GM12801 (cell line): ENCODE data around the gene TRMT61A.

Source experiments
- CTCF ChIP-seq: IDR thresholded peaks from one replicate; pipeline ENCODE4 v1.5.1; 2011; ENCODE audit warnings: control low read depth; ENCODE audit not compliant: insufficient read length; ENCODE audit errors: extremely low read depth

Gene TRMT61A

GRCh38 chr14:103559766-103560165 lies 30.8 kb downstream of the TRMT61A start:
- TF ChIP-seq CTCF, result no peak

- no peak for TF ChIP-seq CTCF
These were observed 31.7 kb downstream of the TRMT61A start for GRCh38 chr14:103560691-103561090.

- no peak for TF ChIP-seq CTCF
These were observed 32.6 kb downstream of the TRMT61A start for GRCh38 chr14:103561381-103562178.

- TF ChIP-seq CTCF, result no peak
These were observed 33.1 kb downstream of the TRMT61A start for GRCh38 chr14:103562179-103562428.

DNA sequence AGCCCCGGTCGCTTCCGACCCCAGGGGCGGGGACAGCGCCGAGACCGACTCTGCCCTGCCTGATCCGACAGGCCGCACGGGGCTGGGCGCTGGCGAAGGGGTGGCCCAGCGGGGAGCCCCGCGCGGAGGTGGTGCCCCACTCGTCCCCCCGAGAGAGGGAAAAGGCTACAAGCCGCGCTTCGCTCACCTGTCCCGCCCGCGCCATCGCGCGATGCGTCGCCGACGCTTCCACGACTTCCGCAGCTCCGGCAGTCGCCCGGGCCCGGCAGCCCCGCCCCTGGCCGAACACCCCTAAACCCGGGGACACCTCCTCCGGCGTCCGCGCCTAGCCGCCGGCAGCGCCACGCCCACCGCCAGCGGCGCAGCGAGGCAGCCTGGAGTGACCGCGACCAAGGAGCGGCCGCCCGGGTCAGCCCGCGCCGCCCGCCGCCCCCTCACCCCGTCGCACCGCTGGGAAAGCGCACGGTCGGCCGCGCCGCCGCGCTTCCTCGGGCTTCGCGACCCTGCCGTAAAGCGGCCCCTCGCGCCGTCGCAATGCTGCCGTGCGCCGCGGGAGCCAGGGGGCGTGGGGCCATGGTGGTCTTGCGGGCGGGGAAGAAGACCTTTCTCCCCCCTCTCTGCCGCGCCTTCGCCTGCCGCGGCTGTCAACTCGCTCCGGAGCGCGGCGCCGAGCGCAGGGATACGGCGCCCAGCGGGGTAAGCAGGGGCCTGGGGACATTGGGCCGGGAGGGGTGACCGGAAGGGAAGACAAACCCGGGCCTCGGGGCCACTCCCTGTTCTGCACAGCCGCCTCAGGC lies 33.6 kb downstream of the TRMT61A start, which contains the start of the genes BAG5 and COA8:
TSS of gene BAG5 (minus strand) at position 229 of the 797 bp plus-strand sequence. CDS start 1,493 bp downstream, outside the sequence.
TSS of gene COA8 (plus strand) at position 532 of the 797 bp plus-strand sequence. CDS start at position 574, 42 bp downstream.
- TF ChIP-seq CTCF, result no peak

DNA sequence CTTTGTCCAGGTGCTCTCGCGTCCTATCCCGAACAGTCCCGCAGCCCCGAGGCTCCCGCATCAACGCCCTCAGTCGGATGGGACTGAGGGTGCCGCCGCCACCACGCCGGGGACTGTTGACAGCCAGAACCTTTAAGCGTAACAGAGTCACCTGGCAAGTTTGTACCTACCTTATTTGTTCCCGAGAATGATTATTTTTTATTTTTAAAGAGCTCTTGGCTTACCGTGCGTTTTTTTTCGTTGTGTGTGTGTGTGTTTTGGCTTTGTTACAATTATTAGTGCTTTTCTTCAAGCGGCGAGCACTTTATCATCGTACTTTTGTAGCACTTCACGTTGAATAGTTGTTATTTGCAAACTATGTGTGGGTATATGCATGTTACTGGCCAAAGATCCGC lies 34.2 kb downstream of the TRMT61A start:
- no peak for TF ChIP-seq CTCF

GRCh38 chr14:103563844-103564505 lies 35.0 kb downstream of the TRMT61A start:
- no peak for TF ChIP-seq CTCF
